ENCODE results near the gene MLYCD. TPM values are rescaled to one million over a fixed set of nuclear protein-coding genes. Genes with fewer than 3 reads are reported as not detected.

Gene MLYCD
- total RNA-seq, 4 donors from 2014 or later, result 2.7 to 8.6 (median 2.9) TPM

DNA sequence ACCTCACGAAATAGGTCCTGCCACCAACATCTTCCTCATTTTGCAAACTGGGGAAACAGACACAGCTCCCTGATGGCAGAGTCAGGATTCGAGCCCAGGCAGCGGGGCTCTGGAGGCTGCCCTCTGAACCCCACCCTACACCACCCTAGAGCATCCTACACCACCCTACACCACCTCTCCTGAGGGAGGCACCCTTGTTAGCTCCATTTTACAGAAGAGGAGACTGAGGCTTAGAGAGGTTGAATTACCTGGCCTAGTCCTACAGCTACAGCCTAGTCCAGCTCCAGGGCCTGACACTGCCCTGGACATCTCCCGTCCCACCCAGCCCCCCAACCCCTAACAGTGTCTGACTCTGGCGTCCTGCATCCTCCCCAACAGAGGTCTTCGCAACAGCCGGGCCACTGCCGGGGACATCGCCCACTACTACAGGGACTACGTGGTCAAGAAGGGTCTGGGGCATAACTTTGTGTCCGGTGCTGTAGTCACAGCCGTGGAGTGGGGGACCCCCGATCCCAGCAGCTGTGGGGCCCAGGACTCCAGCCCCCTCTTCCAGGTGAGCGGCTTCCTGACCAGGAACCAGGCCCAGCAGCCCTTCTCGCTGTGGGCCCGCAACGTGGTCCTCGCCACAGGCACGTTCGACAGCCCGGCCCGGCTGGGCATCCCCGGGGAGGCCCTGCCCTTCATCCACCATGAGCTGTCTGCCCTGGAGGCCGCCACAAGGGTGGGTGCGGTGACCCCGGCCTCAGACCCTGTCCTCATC is 65.9 kb downstream of the MLYCD start:
- Histone ChIP-seq H3K27me3 (peaks cover 0 to 22% (median 4%) of the 10 kb centered on the region in 4 donors), H3K9me3 (no peaks in the 10 kb centered on the region), H3K4me3 (no peak overlapping the region), H3K27ac (no peak overlapping the region), H3K36me3 (peaks cover 17 to 67% (median 22%) of the 10 kb centered on the region in 3 donors), H3K4me1 (peaks cover 0 to 13% (median 0%) of the 10 kb centered on the region in 3 donors)
- whole genome bisulfite sequencing, 2 donors, result 95 to 100% methylated on average over 2 to 10 of the region's 26 CpGs
- DNase-seq, result no peak
- TF ChIP-seq, protein P1, sequence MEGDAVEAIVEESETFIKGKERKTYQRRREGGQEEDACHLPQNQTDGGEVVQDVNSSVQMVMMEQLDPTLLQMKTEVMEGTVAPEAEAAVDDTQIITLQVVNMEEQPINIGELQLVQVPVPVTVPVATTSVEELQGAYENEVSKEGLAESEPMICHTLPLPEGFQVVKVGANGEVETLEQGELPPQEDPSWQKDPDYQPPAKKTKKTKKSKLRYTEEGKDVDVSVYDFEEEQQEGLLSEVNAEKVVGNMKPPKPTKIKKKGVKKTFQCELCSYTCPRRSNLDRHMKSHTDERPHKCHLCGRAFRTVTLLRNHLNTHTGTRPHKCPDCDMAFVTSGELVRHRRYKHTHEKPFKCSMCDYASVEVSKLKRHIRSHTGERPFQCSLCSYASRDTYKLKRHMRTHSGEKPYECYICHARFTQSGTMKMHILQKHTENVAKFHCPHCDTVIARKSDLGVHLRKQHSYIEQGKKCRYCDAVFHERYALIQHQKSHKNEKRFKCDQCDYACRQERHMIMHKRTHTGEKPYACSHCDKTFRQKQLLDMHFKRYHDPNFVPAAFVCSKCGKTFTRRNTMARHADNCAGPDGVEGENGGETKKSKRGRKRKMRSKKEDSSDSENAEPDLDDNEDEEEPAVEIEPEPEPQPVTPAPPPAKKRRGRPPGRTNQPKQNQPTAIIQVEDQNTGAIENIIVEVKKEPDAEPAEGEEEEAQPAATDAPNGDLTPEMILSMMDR (IDR thresholded peaks at IDR 0.05), result no peak
- TF ChIP-seq POLR2A (IDR thresholded peaks at IDR 0.05), result no peak
- intact Hi-C loops (cut with DNase I), result loop anchor here (5.0 kb wide), 1 partner anchor 92 kb away; no protein-coding TSS in a partner anchor

DNA sequence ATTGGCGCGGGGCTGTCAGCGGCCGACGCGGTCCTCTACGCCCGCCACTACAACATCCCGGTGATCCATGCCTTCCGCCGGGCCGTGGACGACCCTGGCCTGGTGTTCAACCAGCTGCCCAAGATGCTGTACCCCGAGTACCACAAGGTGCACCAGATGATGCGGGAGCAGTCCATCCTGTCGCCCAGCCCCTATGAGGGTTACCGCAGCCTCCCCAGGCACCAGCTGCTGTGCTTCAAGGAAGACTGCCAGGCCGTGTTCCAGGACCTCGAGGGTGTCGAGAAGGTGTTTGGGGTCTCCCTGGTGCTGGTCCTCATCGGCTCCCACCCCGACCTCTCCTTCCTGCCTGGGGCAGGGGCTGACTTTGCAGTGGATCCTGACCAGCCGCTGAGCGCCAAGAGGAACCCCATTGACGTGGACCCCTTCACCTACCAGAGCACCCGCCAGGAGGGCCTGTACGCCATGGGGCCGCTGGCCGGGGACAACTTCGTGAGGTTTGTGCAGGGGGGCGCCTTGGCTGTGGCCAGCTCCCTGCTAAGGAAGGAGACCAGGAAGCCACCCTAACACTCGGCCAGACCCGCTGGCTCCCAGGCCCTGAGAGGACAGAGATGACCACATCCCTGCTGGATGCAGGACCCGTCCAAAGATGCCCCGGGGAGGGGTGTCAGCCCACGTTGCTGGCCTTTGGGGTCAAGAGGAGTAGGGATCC is 66.7 kb downstream of the MLYCD start:
- intact Hi-C loops (cut with DNase I), result loop anchor here (5.0 kb wide), 1 partner anchor 92 kb away; no protein-coding TSS in a partner anchor
- H3K4me1 ChIP-seq, result peaks cover 0 to 13% (median 0%) of the 10 kb centered on the region in 3 donors
- peaks cover 0 to 30% (median 4%) of the 10 kb centered on the region in 4 donors for H3K27me3 ChIP-seq
- DNase-seq, result no peak
- TF ChIP-seq POLR2A (IDR thresholded peaks at IDR 0.05), result no peak
- TF ChIP-seq, protein P1 (IDR thresholded peaks at IDR 0.05), result no peak
- WGBS, 2 donors, result 86 to 97% methylated on average over 5 to 6 of the region's 36 CpGs
- H3K36me3 ChIP-seq, result peaks cover 10 to 60% (median 14%) of the 10 kb centered on the region in 3 donors
- no peak overlapping the region for H3K4me3 ChIP-seq
- no peaks in the 10 kb centered on the region for H3K9me3 ChIP-seq
- H3K27ac ChIP-seq, result no peak overlapping the region

DNA sequence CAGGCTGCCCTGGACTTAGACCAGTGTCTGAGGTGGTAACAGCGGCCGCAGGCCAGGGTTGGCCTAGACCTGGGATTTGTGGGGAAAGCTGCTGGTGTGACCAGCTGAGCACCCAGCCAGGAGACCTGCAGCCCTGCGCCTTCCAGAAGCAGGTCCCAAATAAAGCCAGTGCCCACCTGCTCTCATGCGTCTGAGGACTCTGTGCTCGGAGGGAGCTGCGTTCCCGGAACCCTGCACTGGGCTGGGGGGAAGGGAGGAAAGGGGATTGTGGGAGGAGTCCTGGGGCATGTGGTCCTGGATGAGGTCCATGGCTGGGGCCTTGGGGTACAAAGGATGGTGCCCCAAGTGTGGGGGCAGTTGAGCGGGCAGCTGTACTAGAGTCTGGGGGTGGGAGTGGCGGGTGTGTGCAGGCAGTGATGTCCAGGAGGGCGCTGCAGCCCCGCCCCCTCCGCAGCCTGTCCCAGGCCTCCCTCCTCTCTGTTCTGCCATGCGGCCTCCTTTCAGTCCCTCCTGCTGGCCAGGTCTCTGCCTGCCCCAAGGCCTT is 67.3 kb downstream of the MLYCD start:
- no peak overlapping the region for H3K27ac ChIP-seq
- peaks cover 0 to 31% (median 4%) of the 10 kb centered on the region in 4 donors for H3K27me3 ChIP-seq
- TF ChIP-seq, protein P1 (IDR thresholded peaks at IDR 0.05), result no peak
- no peak for TF ChIP-seq POLR2A (IDR thresholded peaks at IDR 0.05)
- H3K4me3 ChIP-seq, result no peak overlapping the region
- peaks cover 7 to 54% (median 11%) of the 10 kb centered on the region in 3 donors for H3K36me3 ChIP-seq
- DNase-seq, result no peak
- no peaks in the 10 kb centered on the region for H3K9me3 ChIP-seq
- whole genome bisulfite sequencing, 2 donors, result 90 to 95% methylated on average over 5 to 7 of the region's 13 CpGs
- peaks cover 0 to 13% (median 0%) of the 10 kb centered on the region in 3 donors for H3K4me1 ChIP-seq
- intact Hi-C loops (cut with DNase I), result loop anchor here (5.0 kb wide), 1 partner anchor 91 kb away; no protein-coding TSS in a partner anchor

DNA sequence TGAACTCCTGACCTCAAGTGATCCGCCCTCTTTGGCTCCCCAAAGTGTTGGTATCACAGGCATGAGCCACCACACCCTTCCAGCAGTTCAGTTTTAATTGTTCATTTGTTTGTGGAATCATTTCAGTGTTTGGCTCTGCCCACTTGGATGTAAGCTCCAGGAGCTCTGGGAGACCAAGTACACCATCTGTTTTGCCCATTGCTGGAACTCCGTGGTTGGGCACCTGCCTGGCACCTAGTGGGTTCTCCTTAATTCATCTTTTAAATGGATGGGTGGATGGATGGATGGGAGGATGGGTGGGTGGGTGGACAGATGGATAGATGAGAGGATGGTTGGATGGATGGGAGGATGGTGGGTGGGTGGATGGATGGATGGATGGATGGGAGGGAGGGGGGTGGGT is 68.2 kb downstream of the MLYCD start:
- H3K4me1 ChIP-seq, result peaks cover 0 to 13% (median 0%) of the 10 kb centered on the region in 3 donors
- 76 to 92% methylated on average over 1 to 2 of the region's 2 CpGs for WGBS, 2 donors
- H3K4me3 ChIP-seq, result no peak overlapping the region
- intact Hi-C loops (cut with DNase I), result loop anchor here (5.0 kb wide), 1 partner anchor 90 kb away; no protein-coding TSS in a partner anchor
- H3K27ac ChIP-seq, result no peak overlapping the region
- no peaks in the 10 kb centered on the region for H3K9me3 ChIP-seq
- no peak for DNase-seq
- no peak for TF ChIP-seq POLR2A (IDR thresholded peaks at IDR 0.05)
- peaks cover 0 to 31% (median 4%) of the 10 kb centered on the region in 4 donors for H3K27me3 ChIP-seq
- H3K36me3 ChIP-seq, result peaks cover 7 to 45% (median 11%) of the 10 kb centered on the region in 3 donors

DNA sequence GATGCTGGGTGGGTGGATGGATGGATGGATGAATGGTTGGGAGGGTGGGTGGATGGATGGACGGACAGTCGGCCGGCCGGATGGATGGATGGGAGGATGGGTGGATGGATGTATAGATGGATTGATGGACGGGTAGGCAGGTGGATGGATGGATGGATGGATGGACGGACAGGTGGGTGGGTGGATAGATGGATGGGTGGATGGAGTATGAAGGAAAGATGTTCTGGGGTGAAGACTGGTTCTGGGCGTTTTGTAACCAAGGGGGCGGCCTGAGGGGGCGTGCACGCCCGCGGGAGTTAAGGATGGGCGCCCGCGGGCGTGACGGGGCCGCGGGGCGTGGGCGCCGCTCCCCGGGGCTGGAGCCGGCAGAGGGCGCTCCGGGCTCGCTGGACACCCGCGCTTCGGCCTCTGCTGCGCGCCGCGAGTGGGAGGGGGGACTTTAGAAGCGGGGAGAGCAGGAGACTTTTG is 69.0 kb downstream of the MLYCD start, which contains the start of gene NECAB2:
Gene NECAB2 (plus strand): TSS at position 407 of the 468 bp plus-strand sequence. CDS start 405 bp downstream, outside the sequence.
- Histone ChIP-seq H3K27ac (no peak within 1 kb of the TSS), H3K27me3 (peaks cover 0 to 31% (median 4%) of the 10 kb centered on the region in 4 donors), H3K9me3 (no peaks in the 10 kb centered on the region), H3K36me3 (peaks cover 3 to 37% (median 11%) of the 10 kb centered on the region in 3 donors), H3K4me3 (peak within 1 kb of the TSS in 2 of 4 donors; percentile 43 to 64), H3K4me1 (peaks cover 0 to 13% (median 0%) of the 10 kb centered on the region in 3 donors)
- no peak for TF ChIP-seq POLR2A (IDR thresholded peaks at IDR 0.05)
- TF ChIP-seq, protein P1 (IDR thresholded peaks at IDR 0.05), result peak in 4 of 6 experiments; percentile 31 to 58 (median 40)
- intact Hi-C loops (cut with DNase I), result loop anchor here (5.0 kb wide), 1 partner anchor 89 kb away; no protein-coding TSS in a partner anchor
- no peak for DNase-seq
- 20 to 22% methylated on average over 19 to 21 of the region's 35 CpGs for WGBS, 2 donors
